HG03378 (cell line): ENCODE data around the gene NUDT14.

Experiments
- ATAC-seq: cut with Tn5 transposase; IDR thresholded peaks from one replicate; pipeline ENCODE4 v1.9.1; 2021; ENCODE audit warnings: mild to moderate bottlenecking, moderate library complexity; ENCODE audit not compliant: unreplicated experiment

The NUDT14 gene

GRCh38 chr14:105147671-105148603, 33.2 kb downstream of the NUDT14 start:
- no peak for ATAC-seq

DNA sequence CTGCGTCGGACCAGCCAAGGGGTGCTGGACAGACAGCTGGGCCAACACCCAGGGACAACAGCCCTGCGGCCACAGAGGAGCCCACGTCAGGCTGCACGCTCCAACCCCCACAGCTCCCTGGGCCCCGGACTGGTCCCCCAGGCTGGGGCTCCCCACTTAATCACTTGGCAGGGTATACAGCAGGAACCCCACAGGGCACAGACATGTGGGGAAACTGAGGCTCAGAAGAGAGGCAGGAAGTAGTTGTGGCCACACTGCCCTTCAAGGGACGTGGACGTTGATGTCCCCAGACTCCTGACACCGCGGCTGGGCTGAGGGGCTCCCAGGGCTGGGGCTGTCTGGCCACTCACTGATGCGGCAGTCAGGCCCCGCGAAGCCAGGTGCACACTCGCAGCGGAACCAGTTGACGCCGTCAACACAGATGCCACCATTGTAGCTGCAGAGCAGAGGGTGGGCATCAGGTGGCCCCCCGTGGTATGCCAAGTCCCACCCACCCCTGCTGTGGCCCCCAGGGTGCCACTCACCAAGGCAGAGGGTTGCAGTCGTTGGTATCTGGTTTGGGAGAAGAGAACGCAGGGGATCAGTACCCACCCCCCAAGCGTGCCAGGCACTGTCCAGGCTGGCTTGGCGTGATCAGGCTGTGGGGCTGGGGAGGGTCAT, 34.0 kb downstream of the NUDT14 start:
- ATAC-seq: no peak

DNA sequence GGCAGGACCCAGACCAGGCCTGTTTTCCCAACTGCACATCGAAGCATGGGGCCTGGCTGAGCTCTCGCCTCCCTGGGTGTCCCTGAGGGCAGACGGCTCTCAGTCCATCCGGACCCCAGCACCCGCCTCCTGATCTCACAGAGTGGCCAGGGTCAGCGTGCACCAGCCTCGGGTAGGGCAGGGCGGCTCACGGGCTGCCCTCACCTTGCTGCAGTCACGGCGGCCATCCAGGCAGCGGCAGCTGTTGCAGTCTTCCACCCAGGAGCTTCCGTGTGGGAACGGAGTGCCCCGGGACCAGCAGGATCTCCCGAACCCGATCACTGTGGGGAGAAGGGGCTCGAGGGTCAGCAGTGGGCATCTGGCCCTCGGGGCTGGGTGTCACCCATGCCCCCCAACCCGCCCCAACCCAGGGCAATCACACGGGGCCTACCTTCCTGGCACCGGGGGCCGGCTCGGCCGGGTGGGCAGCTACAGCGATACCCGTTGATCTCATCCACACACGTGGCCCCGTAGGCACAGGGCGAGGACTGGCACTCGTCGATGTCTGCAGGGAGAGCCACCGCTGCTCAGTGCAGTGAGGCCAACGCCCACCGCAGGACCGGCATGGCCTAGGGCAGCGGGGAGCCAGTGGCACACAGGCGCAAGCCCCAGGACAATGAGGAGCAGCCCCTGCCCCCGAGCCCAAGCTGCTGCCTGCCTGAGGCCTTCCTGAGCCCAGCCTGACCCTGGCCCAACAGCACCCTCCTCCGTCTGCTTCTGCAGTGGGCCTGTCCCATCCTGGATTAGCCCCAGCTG, 34.7 kb downstream of the NUDT14 start:
- ATAC-seq: no peak

GRCh38 chr14:105145381-105146180, 35.5 kb downstream of the NUDT14 start:
- ATAC-seq: no peak

DNA sequence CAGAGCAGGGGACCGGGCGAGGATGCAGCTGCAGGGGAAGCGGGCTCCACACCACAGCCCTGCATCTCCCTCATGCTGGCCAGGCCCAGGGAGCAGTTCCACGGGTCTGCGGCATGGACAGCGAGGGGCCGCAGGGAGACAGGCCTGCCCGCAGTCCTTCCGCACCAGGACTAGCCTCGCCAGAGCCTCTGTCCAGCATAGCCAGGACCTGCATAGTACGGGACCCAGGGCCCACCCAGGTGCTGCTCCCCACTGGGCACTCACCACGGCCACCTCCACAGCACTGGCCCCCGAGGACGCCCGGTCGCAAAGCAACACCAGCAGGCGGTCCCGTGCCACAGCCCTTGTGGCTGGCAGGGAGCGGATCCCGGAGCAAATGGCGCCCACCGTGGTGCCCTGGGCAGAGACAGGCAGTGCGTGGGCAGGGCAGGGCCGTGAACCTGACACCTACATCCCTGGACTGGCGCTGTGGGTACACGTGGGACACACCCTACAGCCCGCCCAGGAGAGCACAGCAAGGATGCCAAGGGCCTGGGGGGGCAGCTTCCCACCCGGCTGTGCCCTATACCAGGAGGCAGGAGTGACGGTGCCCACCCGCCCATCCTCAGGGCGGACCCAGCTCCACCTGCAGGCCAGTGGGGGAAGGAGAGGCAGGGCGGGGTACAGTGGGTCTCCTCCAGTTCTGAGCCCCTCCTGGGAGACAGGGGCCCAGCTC, 36.3 kb downstream of the NUDT14 start:
- ATAC-seq: no peak

GRCh38 chr14:105144026-105144665, 37.0 kb downstream of the NUDT14 start:
- ATAC-seq: no peak

- no peak for ATAC-seq
Observed at GRCh38 chr14:105143451-105144025, 37.6 kb downstream of the NUDT14 start.

- ATAC-seq: no peak
Observed at GRCh38 chr14:105142651-105143450, 38.3 kb downstream of the NUDT14 start.

- no peak for ATAC-seq
Observed at GRCh38 chr14:105141486-105142281, 39.4 kb downstream of the NUDT14 start.

DNA sequence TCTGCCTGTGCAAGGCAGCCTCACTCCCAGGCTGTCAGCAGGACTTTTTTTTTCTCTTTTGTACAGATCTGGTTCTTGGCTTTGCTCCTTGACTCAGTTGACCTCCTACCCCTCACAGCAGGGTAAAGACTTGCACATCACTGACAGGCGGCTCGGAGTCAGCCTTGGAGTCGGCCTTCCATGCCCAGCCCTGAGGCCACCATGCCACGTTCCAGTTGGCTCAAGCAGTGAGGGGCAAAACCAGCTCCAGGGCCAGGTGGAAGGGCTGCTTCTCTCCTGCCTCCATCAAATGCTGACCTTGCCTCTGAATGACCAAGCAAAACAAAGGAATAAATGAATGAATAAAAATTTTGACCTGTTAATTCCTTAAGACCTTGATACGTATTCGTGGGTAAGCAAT, 40.1 kb downstream of the NUDT14 start:
- no peak for ATAC-seq

GRCh38 chr14:105140581-105140980, 40.5 kb downstream of the NUDT14 start:
- no peak for ATAC-seq

GRCh38 chr14:105139831-105140239, 41.3 kb downstream of the NUDT14 start:
- ATAC-seq: no peak

GRCh38 chr14:105139212-105139825, 41.8 kb downstream of the NUDT14 start:
- ATAC-seq: no peak

GRCh38 chr14:105138551-105139111, 42.5 kb downstream of the NUDT14 start:
- ATAC-seq: no peak

DNA sequence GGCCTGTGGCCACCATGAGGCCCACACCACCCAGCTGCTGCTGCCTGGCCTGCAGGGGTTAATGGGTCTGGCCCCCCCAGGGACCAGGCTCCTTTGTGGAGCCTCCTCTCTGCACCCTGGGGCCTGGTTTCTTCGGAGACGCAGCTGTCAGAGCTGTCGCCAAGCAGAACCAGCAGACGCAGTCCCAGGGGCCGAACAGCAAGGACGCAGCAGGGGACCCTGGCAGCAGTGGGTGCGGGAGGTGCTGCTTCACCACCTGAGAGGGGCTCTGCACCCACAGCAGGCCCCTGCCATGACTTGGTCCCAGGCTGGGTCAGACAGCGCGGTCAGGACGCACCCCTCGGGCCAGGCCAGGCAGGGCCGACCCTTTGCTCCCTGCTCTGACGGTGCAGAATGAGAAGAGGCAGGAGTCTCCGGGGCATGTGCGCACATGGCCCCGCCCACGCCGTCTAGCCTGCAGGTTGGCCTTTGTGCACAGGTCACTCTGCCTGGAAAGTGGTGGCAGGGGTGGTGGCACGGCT, 43.0 kb downstream of the NUDT14 start:
- no peak for ATAC-seq

GRCh38 chr14:105137481-105138020, 43.6 kb downstream of the NUDT14 start:
- ATAC-seq: no peak
